HG03575 (cell line): Measurements from ENCODE around the gene FRG2B.
"Not testable (repeated sequence)": the region's sequence is repeated elsewhere in the genome, so short reads cannot be mapped to it uniquely, and the experiment has no call there.

ENCODE experiments used
- ATAC-seq: cut with Tn5 transposase; IDR thresholded peaks from one replicate; pipeline ENCODE4 v1.9.1; 2021; ENCODE audit not compliant: unreplicated experiment, insufficient number of reproducible peaks, low FRiP score; ENCODE audit errors: extremely low read depth

FRG2B gene

GRCh38 chr10:133608855-133609254 is 17.7 kb downstream of the FRG2B start:
- ATAC-seq, result no peak

GRCh38 chr10:133603434-133603833 is 23.2 kb downstream of the FRG2B start:
- not testable (repeated sequence) for ATAC-seq

- no peak for ATAC-seq
Observed at GRCh38 chr10:133600657-133601056, 25.9 kb downstream of the FRG2B start.

- not testable (repeated sequence) for ATAC-seq
Observed at GRCh38 chr10:133599869-133600268, 26.7 kb downstream of the FRG2B start.

- ATAC-seq, result no peak
Observed at GRCh38 chr10:133592716-133593115, 33.9 kb downstream of the FRG2B start.

- ATAC-seq, result no peak
Observed at GRCh38 chr10:133590970-133591359, 35.6 kb downstream of the FRG2B start.

- ATAC-seq, result no peak
Observed at GRCh38 chr10:133590226-133590969, 36.2 kb downstream of the FRG2B start.

- ATAC-seq, result not testable (repeated sequence)
Observed at GRCh38 chr10:133577037-133577436, 49.6 kb downstream of the FRG2B start.
